Measurements from ENCODE around the gene SLC5A11.

DNA sequence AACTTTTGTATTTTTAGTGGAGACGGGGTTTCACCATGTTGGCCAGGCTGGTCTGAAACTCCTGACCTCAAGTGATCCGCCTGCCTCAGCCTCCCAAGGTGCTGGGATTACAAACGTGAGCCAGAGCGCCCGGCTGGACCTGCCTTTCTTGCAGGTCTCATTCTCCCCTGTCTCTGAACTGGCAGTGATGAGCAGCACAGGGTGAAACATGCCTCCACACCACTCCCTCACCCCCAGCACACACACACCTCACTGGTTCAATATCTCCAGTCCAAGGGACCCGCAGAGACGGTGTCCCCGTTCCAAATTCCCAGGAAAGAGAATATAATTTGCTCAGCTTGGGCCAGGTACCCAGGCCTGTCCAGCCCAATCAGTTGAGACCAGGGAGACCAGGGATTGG, 23.3 kb downstream of the SLC5A11 start:
- TF ChIP-seq, protein P1, sequence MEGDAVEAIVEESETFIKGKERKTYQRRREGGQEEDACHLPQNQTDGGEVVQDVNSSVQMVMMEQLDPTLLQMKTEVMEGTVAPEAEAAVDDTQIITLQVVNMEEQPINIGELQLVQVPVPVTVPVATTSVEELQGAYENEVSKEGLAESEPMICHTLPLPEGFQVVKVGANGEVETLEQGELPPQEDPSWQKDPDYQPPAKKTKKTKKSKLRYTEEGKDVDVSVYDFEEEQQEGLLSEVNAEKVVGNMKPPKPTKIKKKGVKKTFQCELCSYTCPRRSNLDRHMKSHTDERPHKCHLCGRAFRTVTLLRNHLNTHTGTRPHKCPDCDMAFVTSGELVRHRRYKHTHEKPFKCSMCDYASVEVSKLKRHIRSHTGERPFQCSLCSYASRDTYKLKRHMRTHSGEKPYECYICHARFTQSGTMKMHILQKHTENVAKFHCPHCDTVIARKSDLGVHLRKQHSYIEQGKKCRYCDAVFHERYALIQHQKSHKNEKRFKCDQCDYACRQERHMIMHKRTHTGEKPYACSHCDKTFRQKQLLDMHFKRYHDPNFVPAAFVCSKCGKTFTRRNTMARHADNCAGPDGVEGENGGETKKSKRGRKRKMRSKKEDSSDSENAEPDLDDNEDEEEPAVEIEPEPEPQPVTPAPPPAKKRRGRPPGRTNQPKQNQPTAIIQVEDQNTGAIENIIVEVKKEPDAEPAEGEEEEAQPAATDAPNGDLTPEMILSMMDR (IDR thresholded peaks at IDR 0.05; ENCODE audit: low read depth, low read length, missing input control): no peak
- TF ChIP-seq EGR1 (IDR thresholded peaks at IDR 0.05; ENCODE audit: low read depth in 2 of 2) (no peak), MAX (IDR thresholded peaks at IDR 0.05) (no peak), NR2F2 (IDR thresholded peaks at IDR 0.05) (no peak), RAD21 (IDR thresholded peaks at IDR 0.05) (no peak), GABPA (IDR thresholded peaks at IDR 0.05 in 1 of 2, conservative IDR thresholded peaks at IDR 0.05 in 1 of 2) (no peak), YY1 (IDR thresholded peaks at IDR 0.05) (no peak), FOXA1 (IDR thresholded peaks at IDR 0.05) (no peak), TAF1 (conservative IDR thresholded peaks at IDR 0.05) (no peak), RXRA (IDR thresholded peaks at IDR 0.05) (no peak)
- TF ChIP-seq, protein P2, sequence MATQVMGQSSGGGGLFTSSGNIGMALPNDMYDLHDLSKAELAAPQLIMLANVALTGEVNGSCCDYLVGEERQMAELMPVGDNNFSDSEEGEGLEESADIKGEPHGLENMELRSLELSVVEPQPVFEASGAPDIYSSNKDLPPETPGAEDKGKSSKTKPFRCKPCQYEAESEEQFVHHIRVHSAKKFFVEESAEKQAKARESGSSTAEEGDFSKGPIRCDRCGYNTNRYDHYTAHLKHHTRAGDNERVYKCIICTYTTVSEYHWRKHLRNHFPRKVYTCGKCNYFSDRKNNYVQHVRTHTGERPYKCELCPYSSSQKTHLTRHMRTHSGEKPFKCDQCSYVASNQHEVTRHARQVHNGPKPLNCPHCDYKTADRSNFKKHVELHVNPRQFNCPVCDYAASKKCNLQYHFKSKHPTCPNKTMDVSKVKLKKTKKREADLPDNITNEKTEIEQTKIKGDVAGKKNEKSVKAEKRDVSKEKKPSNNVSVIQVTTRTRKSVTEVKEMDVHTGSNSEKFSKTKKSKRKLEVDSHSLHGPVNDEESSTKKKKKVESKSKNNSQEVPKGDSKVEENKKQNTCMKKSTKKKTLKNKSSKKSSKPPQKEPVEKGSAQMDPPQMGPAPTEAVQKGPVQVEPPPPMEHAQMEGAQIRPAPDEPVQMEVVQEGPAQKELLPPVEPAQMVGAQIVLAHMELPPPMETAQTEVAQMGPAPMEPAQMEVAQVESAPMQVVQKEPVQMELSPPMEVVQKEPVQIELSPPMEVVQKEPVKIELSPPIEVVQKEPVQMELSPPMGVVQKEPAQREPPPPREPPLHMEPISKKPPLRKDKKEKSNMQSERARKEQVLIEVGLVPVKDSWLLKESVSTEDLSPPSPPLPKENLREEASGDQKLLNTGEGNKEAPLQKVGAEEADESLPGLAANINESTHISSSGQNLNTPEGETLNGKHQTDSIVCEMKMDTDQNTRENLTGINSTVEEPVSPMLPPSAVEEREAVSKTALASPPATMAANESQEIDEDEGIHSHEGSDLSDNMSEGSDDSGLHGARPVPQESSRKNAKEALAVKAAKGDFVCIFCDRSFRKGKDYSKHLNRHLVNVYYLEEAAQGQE (IDR thresholded peaks at IDR 0.05): no peak
- TF ChIP-seq, protein P3, sequence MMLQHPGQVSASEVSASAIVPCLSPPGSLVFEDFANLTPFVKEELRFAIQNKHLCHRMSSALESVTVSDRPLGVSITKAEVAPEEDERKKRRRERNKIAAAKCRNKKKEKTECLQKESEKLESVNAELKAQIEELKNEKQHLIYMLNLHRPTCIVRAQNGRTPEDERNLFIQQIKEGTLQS (IDR thresholded peaks at IDR 0.05): no peak

Measured in liver (tissue), 3 donors.